CD8-positive, alpha-beta memory T cell (primary cell): ENCODE data around the gene PRKAR1A. TPM values are rescaled to one million over a fixed set of nuclear protein-coding genes. Genes with fewer than 3 reads are reported as not detected.
A peak's percentile ranks its signal among the peaks of the same experiment; 100 is the strongest.
"Not testable (repeated sequence)": the region's sequence is repeated elsewhere in the genome, so short reads cannot be mapped to it uniquely, and the experiment has no call there.

Experiments
- CTCF ChIA-PET: fragments of 350-600 bp; sonication (Branson Sonifier 250); formaldehyde crosslinking; loops from one replicate; lab custom pipeline; 2021; ENCODE audit warnings: antibody characterized with exemption; lab: Charles Lee
- POLR2A ChIA-PET: fragments of 350-600 bp; sonication (Branson Sonifier 250); formaldehyde crosslinking; loops from one replicate; lab custom pipeline; 2021; ENCODE audit warnings: antibody characterized with exemption; lab: Charles Lee
- DNase-seq, 5 donors: peaks; one replicate each; pipeline versions ENCODE4 v3.0.0 to v3.0.0-alpha.2; 2020 to 2022; ENCODE audit warnings: mixed read lengths in 1 of 5
- H3K27ac ChIP-seq: one replicate; pipeline ENCODE4 v1.7.0; 2013; ENCODE audit warnings: low read depth, mild to moderate bottlenecking, low read length, moderate library complexity
- H3K27me3 ChIP-seq: 2 replicates; pipeline ENCODE4 v1.7.0; 2013; ENCODE audit warnings: low read length, mild to moderate bottlenecking; ENCODE audit not compliant: insufficient read depth, poor library complexity, severe bottlenecking
- H3K36me3 ChIP-seq: 2 replicates; pipeline ENCODE4 v1.7.0; 2013; ENCODE audit warnings: mild to moderate bottlenecking, low read length, moderate library complexity; ENCODE audit not compliant: insufficient read depth
- H3K4me1 ChIP-seq: 2 replicates; pipeline ENCODE4 v1.7.0; 2013; ENCODE audit warnings: mild to moderate bottlenecking, low read length, moderate library complexity; ENCODE audit not compliant: insufficient read depth
- H3K4me3 ChIP-seq: 2 replicates; pipeline ENCODE4 v1.7.0; 2013; ENCODE audit warnings: mild to moderate bottlenecking, low read length
- H3K9me3 ChIP-seq: 2 replicates; pipeline ENCODE4 v1.7.0; 2013; ENCODE audit warnings: mild to moderate bottlenecking, low read length
- H3K27ac Mint-ChIP-seq, 8 donors: one replicate each; pipeline ENCODE4 v1.8.0; 2020 to 2021; ENCODE audit warnings: mixed read lengths in 8 of 8, mild to moderate bottlenecking in 6 of 8, inconsistent platforms in 3 of 8, moderate library complexity in 3 of 8
- H3K27me3 Mint-ChIP-seq, 2 donors: one replicate each; pipeline ENCODE4 v1.8.0; 2020 to 2021; ENCODE audit warnings: mixed read lengths in 2 of 2, mild to moderate bottlenecking in 1 of 2, moderate library complexity in 1 of 2
- H3K36me3 Mint-ChIP-seq, 3 donors: one replicate each; pipeline ENCODE4 v1.8.0; 2020 to 2021; ENCODE audit warnings: mixed read lengths in 3 of 3, inconsistent platforms in 1 of 3, mild to moderate bottlenecking in 1 of 3
- H3K4me1 Mint-ChIP-seq, 3 donors: one replicate each; pipeline ENCODE4 v1.8.0; 2020 to 2021; ENCODE audit warnings: mixed read lengths in 3 of 3, inconsistent platforms in 1 of 3, mild to moderate bottlenecking in 1 of 3
- H3K4me3 Mint-ChIP-seq, 7 donors: one replicate each; pipeline ENCODE4 v1.8.0; 2020 to 2021; ENCODE audit warnings: mixed read lengths in 7 of 7, mild to moderate bottlenecking in 6 of 7, moderate library complexity in 4 of 7, inconsistent platforms in 2 of 7
- H3K9me3 Mint-ChIP-seq, 5 donors: one replicate each; pipeline ENCODE4 v1.8.0; 2020 to 2022; ENCODE audit warnings: mixed read lengths in 5 of 5, mild to moderate bottlenecking in 3 of 5, moderate library complexity in 2 of 5, inconsistent platforms in 1 of 5
- polyA plus RNA-seq: library from polyadenylated mRNA; unstranded; fragments of 300-500 nt; fragmentation: Illumina TruSeq; gene quantifications from one replicate; pipeline ENCODE4 v1.2.3, GENCODE V29; 2021
- total RNA-seq, 2 experiments: library from RNA; stranded (reverse); gene quantifications; one replicate each; pipeline ENCODE4 v1.2.3, GENCODE V29; 2021

Gene PRKAR1A
- total and polyA plus RNA-seq, 3 experiments from 2014 or later, result 191 to 203 (median 197) TPM

GRCh38 chr17:68512960-68513474, 787 bp downstream of the PRKAR1A start:
- Histone ChIP-seq H3K4me3 (peak overlapping the region; percentile 68), H3K4me1 (peaks cover 30% of the 10 kb centered on the region), H3K9me3 (no peaks in the 10 kb centered on the region), H3K27ac (peak overlapping the region; percentile 99), H3K36me3 (peaks cover 9% of the 10 kb centered on the region), H3K27me3 (no peaks in the 10 kb centered on the region)
- peak overlapping the region; percentile 95 to 100 (median 100) for H3K27ac Mint-ChIP-seq
- CTCF ChIA-PET, result interaction anchor here (0.9 to 1.9 kb wide), 5 partner anchors 11 to 312 kb away, joined by 4 to 11 read pairs (median 4); no protein-coding TSS in a partner anchor
- H3K36me3 Mint-ChIP-seq, result peaks cover 0 to 48% (median 13%) of the 10 kb centered on the region in 3 donors
- DNase-seq, result peak in 1 of 5 donors; percentile 25
- peaks cover 45 to 60% (median 54%) of the 10 kb centered on the region in 3 donors for H3K4me1 Mint-ChIP-seq
- H3K4me3 Mint-ChIP-seq, result peak overlapping the region; percentile 92 to 100 (median 99)
- no peaks in the 10 kb centered on the region for H3K27me3 Mint-ChIP-seq
- POLR2A ChIA-PET, result interaction anchor here (0.8 to 2.6 kb wide), 3 partner anchors 25 to 222 kb away, joined by 4 to 9 read pairs (median 7); partner anchors contain the start of genes ARSG, SLC16A6 and WIPI1
- H3K9me3 Mint-ChIP-seq, result no peaks in the 10 kb centered on the region

- H3K9me3 Mint-ChIP-seq, result no peaks in the 10 kb centered on the region
- peaks cover 30% of the 10 kb centered on the region for H3K4me1 ChIP-seq
- peaks cover 9% of the 10 kb centered on the region for H3K36me3 ChIP-seq
- peak overlapping the region; percentile 92 to 100 (median 99) for H3K4me3 Mint-ChIP-seq
- DNase-seq, result no peak
- no peaks in the 10 kb centered on the region for H3K27me3 ChIP-seq
- H3K9me3 ChIP-seq, result no peaks in the 10 kb centered on the region
- H3K27ac ChIP-seq, result peak overlapping the region; percentile 99
- H3K4me1 Mint-ChIP-seq, result peaks cover 48 to 66% (median 58%) of the 10 kb centered on the region in 3 donors
- CTCF ChIA-PET, result no interaction called here
- H3K4me3 ChIP-seq, result peak overlapping the region; percentile 68
- peaks cover 3 to 57% (median 13%) of the 10 kb centered on the region in 3 donors for H3K36me3 Mint-ChIP-seq
- no peaks in the 10 kb centered on the region for H3K27me3 Mint-ChIP-seq
- peak overlapping the region; percentile 95 to 100 (median 100) for H3K27ac Mint-ChIP-seq
- POLR2A ChIA-PET, result no interaction called here
Measured at GRCh38 chr17:68513932-68514331, 1.7 kb downstream of the PRKAR1A start.

- H3K9me3 Mint-ChIP-seq, result no peaks in the 10 kb centered on the region
- Histone ChIP-seq H3K27ac (no peak overlapping the region), H3K4me3 (no peak overlapping the region), H3K9me3 (no peaks in the 10 kb centered on the region), H3K4me1 (peaks cover 30% of the 10 kb centered on the region), H3K27me3 (no peaks in the 10 kb centered on the region), H3K36me3 (peaks cover 9% of the 10 kb centered on the region)
- peaks cover 6 to 68% (median 20%) of the 10 kb centered on the region in 3 donors for H3K36me3 Mint-ChIP-seq
- ChIA-PET POLR2A (no interaction called here), CTCF (no interaction called here)
- no peak for DNase-seq
- H3K27me3 Mint-ChIP-seq, result no peaks in the 10 kb centered on the region
- H3K27ac Mint-ChIP-seq, result peak overlapping the region in 7 of 8 donors; percentile 29 to 100 (median 90)
- H3K4me3 Mint-ChIP-seq, result peak overlapping the region in 6 of 7 donors; percentile 29 to 100 (median 99)
- peaks cover 59 to 77% (median 69%) of the 10 kb centered on the region in 3 donors for H3K4me1 Mint-ChIP-seq
Measured at GRCh38 chr17:68514831-68515635, 2.8 kb downstream of the PRKAR1A start.

- ChIA-PET POLR2A (no interaction called here), CTCF (no interaction called here)
- H3K4me3 ChIP-seq, result no peak overlapping the region
Measured at GRCh38 chr17:68516732-68517131, 4.5 kb downstream of the PRKAR1A start.

GRCh38 chr17:68517605-68518004, 5.4 kb downstream of the PRKAR1A start:
- H3K27me3 Mint-ChIP-seq, CTCF ChIA-PET, H3K27ac ChIP-seq, H3K9me3 ChIP-seq, H3K9me3 Mint-ChIP-seq, DNase-seq, H3K4me3 Mint-ChIP-seq, H3K4me3 ChIP-seq, H3K27me3 ChIP-seq, POLR2A ChIA-PET: not testable (repeated sequence)
- Mint-ChIP-seq H3K36me3 (peaks cover 6 to 80% (median 23%) of the 10 kb centered on the region in 3 donors), H3K27ac (peak overlapping the region in 3 of 8 donors; percentile 49 to 65 (median 56)), H3K4me1 (peaks cover 60 to 89% (median 83%) of the 10 kb centered on the region in 3 donors)
- peaks cover 24% of the 10 kb centered on the region for H3K4me1 ChIP-seq
- peaks cover 11% of the 10 kb centered on the region for H3K36me3 ChIP-seq

More at GRCh38 chr17:68516732-68517131, 4.5 kb downstream of the PRKAR1A start:
- H3K27me3 ChIP-seq, result no peaks in the 10 kb centered on the region
- H3K9me3 Mint-ChIP-seq, result no peaks in the 10 kb centered on the region
- H3K36me3 Mint-ChIP-seq, result peaks cover 6 to 76% (median 21%) of the 10 kb centered on the region in 3 donors
- no peak overlapping the region for H3K27ac ChIP-seq
- H3K4me3 Mint-ChIP-seq, result no peak overlapping the region
- peaks cover 24% of the 10 kb centered on the region for H3K4me1 ChIP-seq
- no peak for DNase-seq
- H3K9me3 ChIP-seq, result no peaks in the 10 kb centered on the region
- peak overlapping the region in 4 of 8 donors; percentile 9 to 50 (median 41) for H3K27ac Mint-ChIP-seq
- peaks cover 57 to 83% (median 74%) of the 10 kb centered on the region in 3 donors for H3K4me1 Mint-ChIP-seq
- peaks cover 9% of the 10 kb centered on the region for H3K36me3 ChIP-seq
- H3K27me3 Mint-ChIP-seq, result no peaks in the 10 kb centered on the region

GRCh38 chr17:68518063-68518815, 6.0 kb downstream of the PRKAR1A start:
- POLR2A ChIA-PET, result no interaction called here
- Histone ChIP-seq H3K4me1 (peaks cover 22% of the 10 kb centered on the region), H3K4me3 (no peak overlapping the region), H3K27ac (no peak overlapping the region), H3K9me3 (no peaks in the 10 kb centered on the region), H3K36me3 (peaks cover 16% of the 10 kb centered on the region), H3K27me3 (no peaks in the 10 kb centered on the region)
- DNase-seq, result no peak
- H3K36me3 Mint-ChIP-seq, result peaks cover 6 to 81% (median 23%) of the 10 kb centered on the region in 3 donors
- no peaks in the 10 kb centered on the region for H3K27me3 Mint-ChIP-seq
- H3K9me3 Mint-ChIP-seq, result no peaks in the 10 kb centered on the region
- H3K4me1 Mint-ChIP-seq, result peaks cover 60 to 91% (median 85%) of the 10 kb centered on the region in 3 donors
- peak overlapping the region in 5 of 8 donors; percentile 15 to 59 (median 50) for H3K27ac Mint-ChIP-seq
- no peak overlapping the region for H3K4me3 Mint-ChIP-seq
- CTCF ChIA-PET, result no interaction called here

GRCh38 chr17:68519051-68519450, 6.8 kb downstream of the PRKAR1A start:
- H3K27ac ChIP-seq, H3K4me3 ChIP-seq, CTCF ChIA-PET, H3K4me3 Mint-ChIP-seq, H3K27me3 Mint-ChIP-seq, POLR2A ChIA-PET, DNase-seq, H3K27me3 ChIP-seq, H3K9me3 ChIP-seq, H3K9me3 Mint-ChIP-seq: not testable (repeated sequence)
- Histone ChIP-seq H3K4me1 (peaks cover 14% of the 10 kb centered on the region), H3K36me3 (peaks cover 23% of the 10 kb centered on the region)
- Mint-ChIP-seq H3K36me3 (peaks cover 6 to 83% (median 27%) of the 10 kb centered on the region in 3 donors), H3K27ac (peak overlapping the region in 7 of 8 donors; percentile 22 to 59 (median 48)), H3K4me1 (peaks cover 52 to 83% (median 80%) of the 10 kb centered on the region in 3 donors)
